ENCODE measurements around the gene MTFMT.
"Not testable (repeated sequence)": the region's sequence is repeated elsewhere in the genome, so short reads cannot be mapped to it uniquely, and the experiment has no call there.

DNA sequence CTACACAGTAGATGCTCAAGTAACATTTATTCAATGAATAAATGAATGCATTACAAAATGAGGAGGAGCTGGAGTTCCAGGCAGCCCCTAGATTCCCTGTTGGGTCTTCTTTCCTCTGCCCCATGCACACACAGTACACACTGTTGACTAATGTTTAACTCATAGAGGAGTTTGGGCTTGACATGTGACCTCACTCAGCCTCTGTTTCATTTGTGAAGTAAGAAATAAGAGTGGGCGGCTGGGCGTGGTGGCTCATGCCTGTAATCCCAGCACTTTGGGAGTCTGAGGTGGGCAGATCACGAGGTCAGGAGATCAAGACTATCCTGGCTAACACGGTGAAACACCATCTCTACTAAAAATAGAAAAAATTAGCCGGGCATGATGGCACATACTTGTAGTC lies 14.8 kb upstream of the MTFMT start:
- TF ChIP-seq, protein P1, sequence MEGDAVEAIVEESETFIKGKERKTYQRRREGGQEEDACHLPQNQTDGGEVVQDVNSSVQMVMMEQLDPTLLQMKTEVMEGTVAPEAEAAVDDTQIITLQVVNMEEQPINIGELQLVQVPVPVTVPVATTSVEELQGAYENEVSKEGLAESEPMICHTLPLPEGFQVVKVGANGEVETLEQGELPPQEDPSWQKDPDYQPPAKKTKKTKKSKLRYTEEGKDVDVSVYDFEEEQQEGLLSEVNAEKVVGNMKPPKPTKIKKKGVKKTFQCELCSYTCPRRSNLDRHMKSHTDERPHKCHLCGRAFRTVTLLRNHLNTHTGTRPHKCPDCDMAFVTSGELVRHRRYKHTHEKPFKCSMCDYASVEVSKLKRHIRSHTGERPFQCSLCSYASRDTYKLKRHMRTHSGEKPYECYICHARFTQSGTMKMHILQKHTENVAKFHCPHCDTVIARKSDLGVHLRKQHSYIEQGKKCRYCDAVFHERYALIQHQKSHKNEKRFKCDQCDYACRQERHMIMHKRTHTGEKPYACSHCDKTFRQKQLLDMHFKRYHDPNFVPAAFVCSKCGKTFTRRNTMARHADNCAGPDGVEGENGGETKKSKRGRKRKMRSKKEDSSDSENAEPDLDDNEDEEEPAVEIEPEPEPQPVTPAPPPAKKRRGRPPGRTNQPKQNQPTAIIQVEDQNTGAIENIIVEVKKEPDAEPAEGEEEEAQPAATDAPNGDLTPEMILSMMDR (conservative IDR thresholded peaks at IDR 0.05; ENCODE audit: low read length), result not testable (repeated sequence)
- TF ChIP-seq EZH2phosphoT487 (IDR thresholded peaks at IDR 0.05; ENCODE audit: borderline replicate concordance), result not testable (repeated sequence)
